Psoas muscle (tissue), 8 donors: ENCODE data around the gene CDC42BPG. TPM values are rescaled to one million over a fixed set of nuclear protein-coding genes. Genes with fewer than 3 reads are reported as not detected.
A peak's percentile ranks its signal among the peaks of the same experiment; 100 is the strongest.
"Not testable (repeated sequence)": the region's sequence is repeated elsewhere in the genome, so short reads cannot be mapped to it uniquely, and the experiment has no call there.

ENCODE experiments used
- ATAC-seq, 4 donors: fragments of 200-7000 bp; cut with Tn5 transposase; one replicate each; pipeline ENCODE4 v1.9.1; 2020; ENCODE audit warnings: moderate library complexity in 3 of 4, mild to moderate bottlenecking in 2 of 4
- DNase-seq, 2 donors: peaks; one replicate each; pipeline ENCODE4 v3.0.0-alpha.2; 2020
- H3K27ac ChIP-seq: fragments of 200-600 bp; one replicate; pipeline ENCODE4 v1.8.0; 2022
- H3K27me3 ChIP-seq, 3 donors: fragments of 200-600 bp in 1 of 3; one replicate each; pipeline versions ENCODE4 v1.6.1 to v1.8.0; 2013 to 2022; ENCODE audit warnings: low read length in 2 of 3, mild to moderate bottlenecking in 2 of 3, moderate library complexity in 1 of 3; ENCODE audit not compliant: insufficient read depth in 3 of 3
- H3K36me3 ChIP-seq, 2 donors: fragments of 200-600 bp in 1 of 2; one replicate each; pipeline versions ENCODE4 v1.6.1 to v1.8.0; 2013 to 2022; ENCODE audit warnings: low read depth in 1 of 2, mild to moderate bottlenecking in 1 of 2, moderate library complexity in 1 of 2; ENCODE audit not compliant: insufficient read depth in 1 of 2
- H3K4me1 ChIP-seq: fragments of 200-600 bp; one replicate; pipeline ENCODE4 v1.8.0; 2022
- H3K4me3 ChIP-seq: fragments of 200-600 bp; one replicate; pipeline ENCODE4 v1.8.0; 2022; ENCODE audit warnings: mild to moderate bottlenecking
- H3K9me3 ChIP-seq: fragments of 200-600 bp; one replicate; pipeline ENCODE4 v1.8.0; 2022
- CTCF ChIP-seq: fragments of 200-600 bp; IDR thresholded peaks from one replicate; pipeline ENCODE4 v1.8.0; 2022; ENCODE audit warnings: antibody characterized with exemption
- WGBS, 3 donors: extraction: QIAGEN DNeasy Blood & Tissue Kit; methylation state at CpG; one replicate each; pipeline versions ENCODE4 v1.1.6 to v1.1.7; 2013; 5-methylcytosine and 5-hydroxymethylcytosine counted together
- intact Hi-C, 2 donors: fragments of 100-400 bp; cut with DNase I; formaldehyde crosslinking; loops; one replicate each; pipeline versions ENCODE4 v1.11.0 to v1.14.2; 2022
- polyA plus RNA-seq, 3 donors: library from polyadenylated mRNA; stranded (reverse); fragments of 200-250 nt; gene quantifications; one replicate each; pipeline ENCODE4 v1.2.3, GENCODE V29; 2013
- total RNA-seq, 4 donors: library from RNA; stranded (reverse); fragmentation: NEBNext Ultra II Directional in 2 of 4; extraction: Animal tissue kit (Norgen Biotek cat#: 25700) in 2 of 4; gene quantifications; one replicate each; pipeline versions ENCODE4 v1.2.1 to v1.2.4, GENCODE V29; 2021 to 2023
- donor health status: healthy with polysubstance abuse.
- donor health status: DM: no; HTN: no; CAD: no; lungs with moderate emphysema.
- donor health status: Bipolar disorder and iron deficiency.
- donor health status: healthy.
- donor health status: DM: yes; HTN: yes; CAD: no.
- donor health status: DM: no; HTN: no; CAD: no.
- donor health status: DM: no; HTN: no; CAD: no.
- donor health status: DM: yes; HTN: yes; CAD: no.

Gene CDC42BPG
- total and polyA plus RNA-seq, 7 donors = 0.04 to 2.2 (median 0.06) TPM; not detected in 1

- no peaks in the 10 kb centered on the region for H3K9me3 ChIP-seq
- H3K27me3 ChIP-seq = peaks cover 0 to under 1% (median 0%) of the 10 kb centered on the region in 3 donors
- 61 to 72% (median 62%) methylated on average over 18 to 19 of the region's 19 CpGs for WGBS, 3 donors
- peaks cover 67% of the 10 kb centered on the region for H3K4me1 ChIP-seq
- DNase-seq (peak; percentile 61 to 72), ATAC-seq (no peak)
- intact Hi-C loops = loop anchor here in 1 of 2 donors (10.0 kb wide), 2 partner anchors 165 to 265 kb away; partner anchors contain the start of genes ARL2, TM7SF2 and ZNHIT2
- H3K27ac ChIP-seq = peak overlapping the region; percentile 98
- peaks cover 2 to 18% of the 10 kb centered on the region in 2 donors for H3K36me3 ChIP-seq
- no peak for TF ChIP-seq CTCF
- H3K4me3 ChIP-seq = no peak overlapping the region
These were observed 5.3 kb upstream of the CDC42BPG start for GRCh38 chr11:64849598-64850356.

DNA sequence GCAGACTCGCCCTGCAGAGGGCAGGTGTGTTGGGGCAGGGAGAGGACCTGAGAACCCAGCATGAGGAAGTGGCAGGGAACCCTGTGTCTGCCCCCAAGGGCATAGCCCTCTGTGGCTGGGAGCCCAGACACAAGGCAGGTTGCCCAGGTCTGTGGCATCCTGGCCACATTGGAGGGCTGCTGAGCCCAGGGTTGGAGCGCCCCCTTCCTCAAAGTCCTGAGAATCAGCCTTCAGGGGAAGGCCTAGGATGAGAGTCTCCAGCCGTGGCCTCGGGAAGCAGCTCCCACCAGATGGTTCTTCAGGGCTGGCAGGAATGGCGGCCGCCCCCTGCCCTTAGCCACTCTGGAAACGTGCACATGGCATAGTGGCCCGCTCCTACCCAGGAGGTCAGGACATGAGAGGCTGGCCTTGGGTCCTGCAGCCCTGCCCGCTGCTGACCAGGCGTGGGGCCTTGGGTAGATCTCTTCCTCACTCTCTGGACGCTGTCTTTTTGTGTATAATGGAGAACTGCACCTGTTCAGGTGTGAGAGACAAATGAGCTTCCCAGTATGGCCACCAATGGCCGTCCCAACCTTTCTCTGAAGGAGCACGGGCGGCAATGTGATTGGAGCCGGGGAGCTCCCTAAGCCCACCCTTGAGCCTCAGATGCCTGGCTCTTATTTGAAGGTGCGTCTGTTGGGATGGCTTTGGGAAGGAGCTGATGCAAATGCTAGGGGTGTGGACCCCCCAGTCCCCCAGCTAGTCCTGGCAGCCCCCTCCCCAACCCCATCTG, 4.6 kb upstream of the CDC42BPG start:
- Histone ChIP-seq H3K36me3 (peaks cover 2 to 14% of the 10 kb centered on the region in 2 donors), H3K27me3 (peaks cover 0 to 2% (median 2%) of the 10 kb centered on the region in 3 donors), H3K4me3 (no peak overlapping the region), H3K27ac (no peak overlapping the region), H3K4me1 (peaks cover 60% of the 10 kb centered on the region), H3K9me3 (no peaks in the 10 kb centered on the region)
- intact Hi-C loops = loop anchor here in 1 of 2 donors (10.0 kb wide), 2 partner anchors 166 to 266 kb away; partner anchors contain the start of genes ARL2, TM7SF2 and ZNHIT2
- peak in 1 of 4 donors; percentile 2 for ATAC-seq
- 78 to 81% (median 78%) methylated on average over 16 of the region's 16 CpGs for WGBS, 3 donors
- no peak for TF ChIP-seq CTCF
- DNase-seq = no peak

DNA sequence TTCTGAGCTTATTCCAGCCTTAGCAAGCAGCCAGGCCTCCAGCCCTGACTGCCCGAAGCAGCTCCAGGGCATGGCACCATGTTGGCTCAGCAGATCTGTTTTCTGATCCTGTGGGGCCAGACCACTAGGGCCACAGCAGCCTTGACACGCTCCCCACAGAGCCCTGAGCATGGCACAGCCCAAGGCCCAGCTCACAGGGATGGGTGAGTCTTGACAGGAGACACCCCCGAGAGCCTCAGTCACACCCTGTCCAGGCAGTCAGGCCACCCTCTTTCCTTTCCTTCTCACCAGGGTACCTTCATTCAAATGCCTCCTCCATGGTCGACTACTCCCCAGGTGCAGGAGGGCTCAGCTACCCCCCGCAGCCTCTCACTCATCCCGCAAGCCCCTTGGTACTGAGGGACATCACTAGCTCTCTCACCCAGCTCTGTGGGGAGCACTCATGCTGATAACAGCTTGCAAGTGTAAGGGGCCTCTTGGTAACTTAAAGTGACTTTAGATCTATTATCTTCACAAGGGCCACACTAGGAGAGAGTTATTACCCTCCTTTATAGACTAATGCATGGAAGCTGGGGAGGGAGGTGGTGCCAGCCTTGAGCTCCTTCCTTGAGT, 3.9 kb upstream of the CDC42BPG start:
- Histone ChIP-seq H3K9me3 (no peaks in the 10 kb centered on the region), H3K27ac (no peak overlapping the region), H3K27me3 (peaks cover 0 to 3% (median 2%) of the 10 kb centered on the region in 3 donors), H3K4me3 (no peak overlapping the region), H3K36me3 (peaks cover 2 to 8% of the 10 kb centered on the region in 2 donors), H3K4me1 (peaks cover 53% of the 10 kb centered on the region)
- WGBS, 3 donors = 80 to 93% (median 90%) methylated on average over 6 of the region's 6 CpGs
- DNase-seq (no peak), ATAC-seq (no peak)
- no peak for TF ChIP-seq CTCF
- intact Hi-C loops = loop anchor here in 1 of 2 donors (10.0 kb wide), 2 partner anchors 166 to 266 kb away; partner anchors contain the start of genes ARL2, TM7SF2 and ZNHIT2

DNA sequence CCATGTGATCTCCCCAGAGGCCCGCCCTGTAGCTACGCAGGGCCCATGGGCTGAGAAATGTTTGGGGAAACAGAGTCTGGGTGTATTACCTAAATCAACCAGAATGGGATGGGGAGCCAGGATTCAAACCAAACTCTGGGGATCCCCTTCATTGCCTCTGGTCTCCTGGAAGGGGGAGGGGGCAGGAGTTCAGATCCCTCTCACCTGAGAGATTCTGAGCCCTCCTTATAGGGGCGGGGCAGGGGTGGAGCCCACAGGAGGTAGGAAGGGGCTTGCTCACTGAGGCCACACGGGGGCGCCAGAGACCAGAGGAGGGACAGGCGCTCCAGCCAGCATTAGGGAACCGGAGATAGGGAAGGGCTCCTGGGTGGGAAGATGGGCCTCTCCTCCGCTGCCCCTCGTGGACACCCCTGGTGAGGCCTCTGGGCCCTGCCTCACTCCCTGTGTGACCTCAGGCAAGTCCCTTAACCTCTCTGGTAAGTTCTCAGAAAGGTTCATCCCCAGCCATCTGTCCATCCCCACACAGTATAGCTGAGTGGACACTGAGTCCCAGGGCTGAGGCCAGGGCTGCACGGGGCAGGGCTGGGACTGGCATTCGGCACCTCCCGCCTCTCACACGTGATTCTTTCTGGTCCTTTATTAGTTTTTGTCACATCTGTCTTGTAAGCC, 2.7 kb upstream of the CDC42BPG start:
- peaks cover 41% of the 10 kb centered on the region for H3K4me1 ChIP-seq
- WGBS, 3 donors = 19 to 27% (median 22%) methylated on average over 13 of the region's 13 CpGs

DNA sequence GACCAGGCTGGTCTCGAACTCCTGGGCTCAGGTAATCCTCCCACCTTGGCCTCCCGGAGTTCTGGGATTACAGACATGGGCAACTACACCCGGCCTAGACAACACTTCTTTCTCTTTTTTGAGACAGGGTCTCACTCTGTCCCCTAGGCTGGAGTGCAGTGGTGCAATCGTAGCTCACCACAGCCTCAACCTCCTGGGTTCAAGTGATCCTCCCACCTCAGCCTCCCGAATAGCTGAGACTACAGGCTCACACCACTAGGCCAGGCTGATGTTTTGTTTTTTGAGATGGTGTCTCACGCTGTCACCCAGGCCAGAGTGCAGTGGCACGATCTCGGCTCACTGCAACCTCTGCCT, 1.3 kb upstream of the CDC42BPG start:
- not testable (repeated sequence) for ATAC-seq, DNase-seq, H3K9me3 ChIP-seq, H3K27me3 ChIP-seq, H3K4me3 ChIP-seq, H3K36me3 ChIP-seq, H3K27ac ChIP-seq
- WGBS, 3 donors = 94 to 96% (median 95%) methylated on average over 8 of the region's 8 CpGs
- H3K4me1 ChIP-seq = peaks cover 30% of the 10 kb centered on the region
- intact Hi-C loops = loop anchor here (2.0 to 10.0 kb wide), 3 partner anchors 47 to 269 kb away; partner anchors contain the start of genes ARL2 (in 1 of the 2), TM7SF2 (in 1 of the 2) and ZNHIT2 (in 1 of the 2)

More for the DNA sequence above, 2.7 kb upstream of the CDC42BPG start:
- H3K36me3 ChIP-seq = no peaks in the 10 kb centered on the region
- H3K4me3 ChIP-seq = no peak overlapping the region
- H3K27ac ChIP-seq = no peak overlapping the region
- intact Hi-C loops = loop anchor here (1.0 to 10.0 kb wide), 4 partner anchors 46 to 268 kb away; partner anchors contain the start of genes ARL2 (in 1 of the 2), TM7SF2 (in 1 of the 2) and ZNHIT2 (in 1 of the 2)
- TF ChIP-seq CTCF = peak; percentile 98
- H3K27me3 ChIP-seq = peaks cover 0 to 3% (median 2%) of the 10 kb centered on the region in 3 donors
- ATAC-seq = peak; percentile 85 to 94 (median 90)
- H3K9me3 ChIP-seq = no peaks in the 10 kb centered on the region
- peak; percentile 93 to 97 for DNase-seq
